K562 (cell line): ENCODE results near the gene TESK1. TPM values are rescaled to one million over a fixed set of nuclear protein-coding genes. Genes with fewer than 3 reads are reported as not detected.

Source experiments
- ARID2 ChIP-seq: fragments of 450-650 bp; IDR thresholded peaks from 2 replicates; pipeline ENCODE4 v1.6.1; 2017; ENCODE audit warnings: antibody characterized with exemption, mild to moderate bottlenecking
- ATF6 ChIP-seq: sonication (generic); formaldehyde crosslinking; IDR thresholded peaks from 2 replicates; pipeline ENCODE4 v1.4.0; 2020; ENCODE audit warnings: mild to moderate bottlenecking, missing genetic modification reagents
- ATF7 ChIP-seq: fragments of 450-650 bp; IDR thresholded peaks from 2 replicates; pipeline ENCODE4 v1.7.1; 2014; ENCODE audit warnings: mild to moderate bottlenecking, moderate library complexity
- CBFA2T3 ChIP-seq: fragments of 450-650 bp; IDR thresholded peaks from 2 replicates; pipeline ENCODE4 v1.6.1; 2017
- DLX4 ChIP-seq: fragments of 250-450 bp; sonication (Bioruptor Pico); IDR thresholded peaks from 2 replicates; pipeline ENCODE4 v1.6.1; 2021; ENCODE audit warnings: mild to moderate bottlenecking
- GABPA ChIP-seq: fragments of 200-800 bp; sonication (Bioruptor generic); conservative IDR thresholded peaks from 2 replicates; pipeline ENCODE4 v1.6.1; 2016; ENCODE audit warnings: low read depth, missing genetic modification characterization, missing compliant biosample characterization
- GTF2E2 ChIP-seq: fragments of 200-800 bp; sonication (Bioruptor generic); IDR thresholded peaks from 2 replicates; pipeline ENCODE4 v1.6.1; 2016; ENCODE audit warnings: missing genetic modification characterization, missing compliant biosample characterization
- MGA ChIP-seq: fragments of 450-650 bp; IDR thresholded peaks from 2 replicates; pipeline ENCODE4 v1.6.1; 2016; ENCODE audit warnings: mild to moderate bottlenecking, moderate library complexity
- NKRF ChIP-seq: fragments of 450-650 bp; IDR thresholded peaks from 2 replicates; pipeline ENCODE4 v1.6.1; 2016; ENCODE audit warnings: borderline replicate concordance
- RCOR1 ChIP-seq, 2 experiments: IDR thresholded peaks; 2 replicates each; pipeline ENCODE4 v1.6.1; 2012; ENCODE audit warnings: low read depth in 2 of 2, low read length in 2 of 2, borderline replicate concordance in 1 of 2, improper control_type of control experiment in 1 of 2
- SRSF1 ChIP-seq: fragments of 200-400 bp; formaldehyde crosslinking; IDR thresholded peaks from 2 replicates; pipeline ENCODE4 v1.6.1; 2017; ENCODE audit warnings: mild to moderate bottlenecking, low read depth, low read length, moderate library complexity
- polyA plus RNA-seq, 8 experiments: library from polyadenylated mRNA; depleted of rRNA in 4 of 8; stranded (reverse) in 5 of 8; unstranded in 3 of 8; fragments of >200 nt; fragmentation: Nextera tagmentation in 2 of 8; fragmentation: Illumina TruSeq in 1 of 8; extraction: Ambion mirVana in 2 of 8; extraction: Trizol in 1 of 8; gene quantifications; 2 replicates each; pipeline versions ENCODE4 v1.2.1 to v1.2.3, GENCODE V29; 2011 to 2014; ENCODE audit warnings: inconsistent platforms in 1 of 8, missing spikeins in 1 of 8
- total RNA-seq, 7 experiments: library from RNA; depleted of rRNA in 6 of 7; stranded (reverse); fragments of >200 nt in 6 of 7; fragmentation: Illumina TruSeq in 2 of 7; extraction: Trizol in 2 of 7; gene quantifications; 2 replicates each; pipeline versions ENCODE4 v1.2.1 to v1.2.3, GENCODE V29; 2011 to 2021; ENCODE audit warnings: low replicate concordance in 1 of 7

TESK1 gene
- total and polyA plus RNA-seq, 9 of the 15 experiments (the other 6 are each of a cell fraction or from before 2014, with no cell fraction given): 0.07 to 10.4 (median 4.1) TPM

GRCh38 chr9:35657546-35658136 lies 52.6 kb downstream of the TESK1 start, which contains the start of gene RMRP (continued):
- TF ChIP-seq ATF6 (CRISPR knock-in tag) (peak; percentile 82; the same call in 1 of the 2 replicates), DLX4 (no peak), CBFA2T3 (0 out of 2 replicates have a peak, but pooled peaks have one; percentile 5), GABPA (peak; percentile 54), RCOR1 (IDR thresholded peaks at IDR 0.05; ENCODE audit: borderline replicate concordance in 1 of 2, low read depth in 2 of 2, low read length in 2 of 2) (peak in 1 of 2 experiments; percentile 21; a peak in 1 of 4 replicates), SRSF1 (no peak), NKRF (peak; percentile 84; the same call in 1 of the 2 replicates), MGA (peak; percentile 98), ATF7 (peak; percentile 76), GTF2E2 (no peak), ARID2 (no peak)
